ENCODE results near the gene MIB2. TPM values are rescaled to one million over a fixed set of nuclear protein-coding genes. Genes with fewer than 3 reads are reported as not detected.

The MIB2 gene
- total and polyA plus RNA-seq, 12 donors, result 1.3 to 608 (median 85.8) TPM

DNA sequence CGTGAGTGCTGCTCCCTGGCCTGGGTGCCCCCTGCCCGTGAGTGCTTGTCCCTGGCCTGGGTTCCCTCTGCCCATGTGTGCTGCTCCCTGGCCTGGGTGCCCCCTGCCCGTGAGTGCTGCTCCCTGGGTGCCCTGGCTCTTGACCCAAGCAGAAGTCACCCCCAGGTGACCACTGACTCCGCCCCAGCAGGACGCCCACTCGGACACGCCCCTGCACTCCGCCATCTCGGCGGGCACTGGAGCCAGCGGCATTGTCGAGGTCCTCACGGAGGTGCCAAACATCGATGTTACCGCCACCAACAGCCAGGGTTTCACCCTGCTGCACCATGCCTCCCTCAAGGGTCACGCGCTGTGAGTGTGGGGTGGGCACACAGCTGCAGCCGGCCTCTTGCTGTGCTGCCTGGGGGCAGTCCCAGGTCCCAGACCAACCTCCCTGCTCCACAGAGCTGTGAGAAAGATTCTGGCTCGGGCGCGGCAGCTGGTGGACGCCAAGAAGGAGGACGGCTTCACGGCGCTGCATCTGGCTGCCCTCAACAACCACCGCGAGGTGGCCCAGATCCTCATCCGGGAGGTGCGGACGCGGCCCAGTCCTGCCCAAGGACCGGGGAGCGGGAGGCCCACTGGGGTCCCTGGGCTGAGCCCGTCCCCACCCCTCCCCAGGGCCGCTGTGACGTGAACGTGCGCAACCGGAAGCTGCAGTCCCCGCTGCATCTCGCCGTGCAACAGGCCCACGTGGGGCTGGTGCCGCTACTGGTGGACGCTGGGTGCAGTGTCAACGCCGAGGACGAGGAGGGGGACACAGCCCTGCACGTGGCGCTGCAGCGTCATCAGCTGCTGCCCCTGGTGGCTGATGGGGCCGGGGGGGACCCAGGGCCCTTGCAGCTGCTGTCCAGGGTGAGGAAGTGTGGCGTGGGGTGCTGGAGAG, 12.8 kb downstream of the MIB2 start:
- Histone ChIP-seq H3K27me3 (peaks cover 7% of the 10 kb centered on the region), H3K36me3 (replicated peaks in 1 of 2) (peaks cover 0 to 12% of the 10 kb centered on the region in 2 donors), H3K27ac (no peak overlapping the region), H3K4me1 (replicated peaks in 1 of 2) (peaks cover 0 to 5% of the 10 kb centered on the region in 2 donors), H3K9me3 (replicated peaks in 1 of 3) (no peaks in the 10 kb centered on the region), H3K4me3 (no peak overlapping the region)
- intact Hi-C loops (cut with DNase I), result no loop called here
- peak in 3 of 7 donors; percentile 14 to 24 (median 21) for DNase-seq
- 94 to 95% (median 95%) methylated on average over 15 to 53 of the region's 53 CpGs for WGBS, 4 donors
- TF ChIP-seq POLR2A (IDR thresholded peaks at IDR 0.05), result no peak
- TF ChIP-seq, protein P1, sequence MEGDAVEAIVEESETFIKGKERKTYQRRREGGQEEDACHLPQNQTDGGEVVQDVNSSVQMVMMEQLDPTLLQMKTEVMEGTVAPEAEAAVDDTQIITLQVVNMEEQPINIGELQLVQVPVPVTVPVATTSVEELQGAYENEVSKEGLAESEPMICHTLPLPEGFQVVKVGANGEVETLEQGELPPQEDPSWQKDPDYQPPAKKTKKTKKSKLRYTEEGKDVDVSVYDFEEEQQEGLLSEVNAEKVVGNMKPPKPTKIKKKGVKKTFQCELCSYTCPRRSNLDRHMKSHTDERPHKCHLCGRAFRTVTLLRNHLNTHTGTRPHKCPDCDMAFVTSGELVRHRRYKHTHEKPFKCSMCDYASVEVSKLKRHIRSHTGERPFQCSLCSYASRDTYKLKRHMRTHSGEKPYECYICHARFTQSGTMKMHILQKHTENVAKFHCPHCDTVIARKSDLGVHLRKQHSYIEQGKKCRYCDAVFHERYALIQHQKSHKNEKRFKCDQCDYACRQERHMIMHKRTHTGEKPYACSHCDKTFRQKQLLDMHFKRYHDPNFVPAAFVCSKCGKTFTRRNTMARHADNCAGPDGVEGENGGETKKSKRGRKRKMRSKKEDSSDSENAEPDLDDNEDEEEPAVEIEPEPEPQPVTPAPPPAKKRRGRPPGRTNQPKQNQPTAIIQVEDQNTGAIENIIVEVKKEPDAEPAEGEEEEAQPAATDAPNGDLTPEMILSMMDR (IDR thresholded peaks at IDR 0.05), result no peak

DNA sequence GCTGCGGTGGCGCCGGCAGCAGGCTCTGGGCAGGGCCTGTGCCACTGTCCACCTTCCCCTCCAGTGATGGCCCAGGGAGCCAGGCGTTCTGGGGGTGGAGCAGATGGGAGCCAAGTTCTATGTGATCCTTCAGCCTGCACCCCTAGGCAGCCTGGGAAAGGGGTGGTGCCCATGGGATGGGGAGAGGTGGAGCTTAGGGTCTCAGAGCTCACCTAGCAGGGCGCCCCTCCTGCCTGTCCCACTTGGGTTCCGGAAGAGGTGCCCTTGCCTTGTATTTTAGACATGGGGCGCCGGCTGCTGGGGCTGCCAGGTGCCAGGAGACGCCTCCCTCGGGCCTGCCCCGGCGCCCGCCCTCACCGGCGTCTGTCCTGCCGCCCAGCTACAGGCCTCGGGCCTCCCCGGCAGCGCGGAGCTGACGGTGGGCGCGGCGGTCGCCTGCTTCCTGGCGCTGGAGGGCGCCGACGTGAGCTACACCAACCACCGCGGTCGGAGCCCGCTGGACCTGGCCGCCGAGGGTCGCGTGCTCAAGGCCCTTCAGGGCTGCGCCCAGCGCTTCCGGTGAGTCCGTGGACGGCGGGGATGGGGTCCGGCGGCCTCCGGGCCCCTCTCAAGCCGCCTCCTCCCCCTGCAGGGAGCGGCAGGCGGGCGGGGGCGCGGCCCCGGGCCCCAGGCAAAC, 13.6 kb downstream of the MIB2 start:
- TF ChIP-seq, protein P1 (IDR thresholded peaks at IDR 0.05), result no peak
- TF ChIP-seq POLR2A (IDR thresholded peaks at IDR 0.05), result no peak
- Histone ChIP-seq H3K27me3 (peaks cover 7% of the 10 kb centered on the region), H3K4me1 (replicated peaks in 1 of 2) (peaks cover 0 to 5% of the 10 kb centered on the region in 2 donors), H3K9me3 (replicated peaks in 1 of 3) (no peaks in the 10 kb centered on the region), H3K27ac (no peak overlapping the region), H3K36me3 (replicated peaks in 1 of 2) (peaks cover 0 to 12% of the 10 kb centered on the region in 2 donors), H3K4me3 (no peak overlapping the region)
- intact Hi-C loops (cut with DNase I), result no loop called here
- peak in 2 of 7 donors; percentile 14 to 19 for DNase-seq
- WGBS, 4 donors, result 67 to 82% (median 71%) methylated on average over 29 to 52 of the region's 53 CpGs

DNA sequence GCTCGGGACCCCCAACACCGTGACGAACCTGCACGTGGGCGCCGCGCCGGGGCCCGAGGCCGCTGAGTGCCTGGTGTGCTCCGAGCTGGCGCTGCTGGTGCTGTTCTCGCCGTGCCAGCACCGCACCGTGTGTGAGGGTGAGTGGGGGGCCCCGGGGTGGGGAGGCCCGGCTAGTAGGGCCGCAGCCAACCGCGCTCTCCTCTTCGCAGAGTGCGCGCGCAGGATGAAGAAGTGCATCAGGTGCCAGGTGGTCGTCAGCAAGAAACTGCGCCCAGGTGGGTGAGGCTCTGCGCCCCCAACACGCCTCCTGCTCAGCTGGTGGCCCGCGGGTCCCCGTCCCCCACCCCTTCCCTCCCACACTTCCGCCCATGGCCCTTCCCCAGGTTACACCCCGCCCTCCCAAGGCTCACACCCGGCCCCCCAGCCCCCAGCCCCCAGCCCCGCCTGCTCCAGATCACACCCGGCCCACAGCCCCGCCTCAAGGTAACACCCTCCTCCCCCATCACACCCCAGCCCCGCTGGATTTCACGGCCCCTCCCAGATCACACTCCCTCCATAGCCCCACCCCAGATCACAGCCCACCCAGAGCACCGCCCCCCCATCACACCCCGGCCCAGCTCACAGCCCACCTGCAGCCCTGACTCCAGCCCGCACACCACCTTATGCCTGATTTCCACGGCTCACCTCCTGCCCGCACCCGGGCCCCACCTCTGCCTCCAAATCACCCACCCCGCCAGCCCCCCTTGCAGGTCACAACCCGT, 14.3 kb downstream of the MIB2 start:
- peaks cover 7% of the 10 kb centered on the region for H3K27me3 ChIP-seq
- WGBS, 4 donors, result 64 to 85% (median 73%) methylated on average over 8 to 48 of the region's 48 CpGs
- no peaks in the 10 kb centered on the region for H3K9me3 ChIP-seq (replicated peaks in 1 of 3)
- intact Hi-C loops (cut with DNase I), result no loop called here
- peaks cover 0 to 12% of the 10 kb centered on the region in 2 donors for H3K36me3 ChIP-seq (replicated peaks in 1 of 2)
- DNase-seq, result peak in 3 of 7 donors; percentile 27 to 30 (median 29)
- peak overlapping the region in 1 of 5 donors; percentile 85 for H3K27ac ChIP-seq
- TF ChIP-seq POLR2A (IDR thresholded peaks at IDR 0.05), result no peak
- TF ChIP-seq, protein P1 (IDR thresholded peaks at IDR 0.05), result no peak
- H3K4me1 ChIP-seq (replicated peaks in 1 of 2), result peaks cover 0 to 5% of the 10 kb centered on the region in 2 donors
- no peak overlapping the region for H3K4me3 ChIP-seq
